Spleen (tissue), 7 donors: ENCODE measurements around the gene ITGA7.

Source experiments
- CTCF ChIP-seq, 11 experiments: fragments of 200-600 bp in 7 of 11; fragments of 450-650 bp in 4 of 11; sonication (generic) in 4 of 11; IDR thresholded peaks in 8 of 11; conservative IDR thresholded peaks in 3 of 11; 1 replicate in 7 of 11; 2 replicates in 4 of 11; pipeline versions ENCODE4 v1.4.0 to v1.8.0; 2016 to 2021; ENCODE audit warnings: antibody characterized with exemption in 11 of 11, inconsistent platforms in 4 of 11, mild to moderate bottlenecking in 1 of 11
- POLR2A ChIP-seq, 3 donors: fragments of 450-650 bp; IDR thresholded peaks; one replicate each; pipeline ENCODE4 v1.5.1; 2017; ENCODE audit warnings: antibody characterized with exemption in 3 of 3, mild to moderate bottlenecking in 1 of 3
- POLR2AphosphoS5 ChIP-seq, 3 donors: sonication (generic); formaldehyde crosslinking; IDR thresholded peaks; one replicate each; pipeline ENCODE4 v1.5.1; 2017; ENCODE audit warnings: antibody characterized with exemption in 3 of 3
- donor health status: DM: no; HTN: no; CAD: no; lungs with moderate emphysema.
- donor health status: DM: no; HTN: no; CAD: no.
- donor health status: DM: no; HTN: no; CAD: no.

- TF ChIP-seq CTCF (IDR thresholded peaks at IDR 0.05 in 8 of 11, conservative IDR thresholded peaks at IDR 0.05 in 3 of 11), result no peak
- TF ChIP-seq POLR2AphosphoS5 (IDR thresholded peaks at IDR 0.05), result no peak
- no peak for TF ChIP-seq POLR2A (IDR thresholded peaks at IDR 0.05)
Observed at GRCh38 chr12:55698965-55699364, 8.7 kb downstream of the ITGA7 start.
